Activated gamma-delta T cell (primary cell): Measurements from ENCODE around the gene CFAP54.

Experiments
- DNase-seq: peaks from one replicate; lab custom pipeline; 2025; lab: John Stamatoyannopoulos, UW

CFAP54 gene

DNA sequence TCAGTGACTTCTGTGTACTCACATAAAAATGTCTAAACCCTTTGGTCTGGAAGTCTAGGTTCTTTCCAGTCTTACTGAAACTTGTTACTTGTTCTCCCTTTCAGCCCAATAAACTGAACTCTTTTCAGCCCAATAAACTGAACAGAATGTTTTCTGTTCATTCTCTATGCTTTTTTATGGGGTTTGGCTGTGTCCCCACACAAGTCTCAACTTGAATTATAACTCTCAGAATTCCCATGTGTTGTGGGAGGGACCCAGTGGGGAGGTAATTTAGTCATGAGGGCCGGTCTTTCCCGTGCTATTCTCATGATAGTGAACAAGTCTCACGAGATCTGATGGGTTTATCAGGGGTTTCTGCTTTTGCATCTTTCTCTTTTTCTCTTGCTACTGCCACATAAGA is 402.7 kb downstream of the CFAP54 start:
- DNase-seq, result no peak

GRCh38 chr12:96897421-96897820 is 408.0 kb downstream of the CFAP54 start:
- DNase-seq, result no peak

- DNase-seq, result no peak
These were observed 411.8 kb downstream of the CFAP54 start for GRCh38 chr12:96901175-96901574.

- no peak for DNase-seq
These were observed 412.7 kb downstream of the CFAP54 start for GRCh38 chr12:96902076-96902475.

GRCh38 chr12:96906498-96906848 is 417.1 kb downstream of the CFAP54 start:
- no peak for DNase-seq

GRCh38 chr12:96906849-96907670 is 417.7 kb downstream of the CFAP54 start, which contains the start of gene NEDD1:
Gene NEDD1, plus strand, starts transcription at chr12:96907257. Its CDS starts 2,503 bp downstream, at chr12:96909760.
- peak; percentile 78 for DNase-seq

DNA sequence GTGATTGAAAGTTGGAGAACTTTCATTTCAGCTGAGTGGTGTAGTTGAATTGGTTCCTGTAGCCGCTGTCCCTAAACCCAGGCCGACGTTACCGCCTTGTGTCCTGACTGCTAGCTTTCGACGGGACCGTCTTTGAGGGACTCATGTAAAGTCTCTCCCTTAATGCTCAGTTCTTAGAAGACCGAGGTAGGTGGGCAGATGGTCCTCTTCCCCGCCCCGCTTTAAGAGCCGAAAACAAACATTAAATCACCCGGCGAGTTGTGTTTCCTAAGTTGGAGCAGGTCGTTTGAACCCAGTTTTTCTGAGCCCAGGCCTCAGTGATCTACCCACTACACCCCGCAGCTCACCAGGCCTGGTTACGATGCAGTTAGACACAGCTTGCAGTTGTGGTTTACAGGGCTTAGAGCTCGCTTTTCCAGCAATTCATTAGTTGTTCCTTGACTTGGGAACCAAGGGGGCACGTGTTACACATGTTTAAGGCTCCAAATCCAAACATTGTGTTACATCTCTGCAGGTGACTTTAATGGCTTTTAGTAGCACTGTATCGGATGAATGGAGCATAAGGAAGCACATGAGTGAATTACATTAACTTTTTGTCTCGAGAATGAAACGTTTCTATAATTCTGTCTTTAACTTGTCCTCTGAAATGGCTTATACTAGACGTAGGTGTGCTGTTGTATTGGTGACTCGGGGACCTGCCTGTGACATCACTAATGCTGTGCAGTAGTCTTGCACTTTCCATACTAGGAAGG is 418.5 kb downstream of the CFAP54 start:
- DNase-seq, result no peak

- DNase-seq, result no peak
These were observed 419.0 kb downstream of the CFAP54 start for GRCh38 chr12:96908423-96908675.

DNA sequence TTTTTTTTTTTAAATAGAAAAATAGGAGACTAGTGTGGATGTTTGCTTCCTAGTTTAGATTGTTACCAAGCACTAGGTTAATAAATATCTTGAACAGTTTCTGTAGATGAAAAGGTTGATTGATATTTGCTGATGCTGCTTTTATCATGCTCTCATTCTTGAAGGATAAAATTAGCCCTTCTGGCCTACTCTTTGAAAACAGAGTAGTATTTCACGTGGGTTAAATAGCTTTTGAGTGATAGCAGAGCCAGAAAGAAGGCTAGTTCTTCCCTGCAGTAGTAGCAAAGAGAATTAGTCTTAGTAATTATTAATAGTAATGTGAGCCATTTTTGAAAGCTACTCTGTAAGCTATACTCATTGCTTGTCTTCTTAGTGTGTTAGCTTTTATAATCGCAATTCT is 422.9 kb downstream of the CFAP54 start:
- DNase-seq, result no peak

GRCh38 chr12:96912943-96913342 is 423.6 kb downstream of the CFAP54 start:
- DNase-seq, result no peak

DNA sequence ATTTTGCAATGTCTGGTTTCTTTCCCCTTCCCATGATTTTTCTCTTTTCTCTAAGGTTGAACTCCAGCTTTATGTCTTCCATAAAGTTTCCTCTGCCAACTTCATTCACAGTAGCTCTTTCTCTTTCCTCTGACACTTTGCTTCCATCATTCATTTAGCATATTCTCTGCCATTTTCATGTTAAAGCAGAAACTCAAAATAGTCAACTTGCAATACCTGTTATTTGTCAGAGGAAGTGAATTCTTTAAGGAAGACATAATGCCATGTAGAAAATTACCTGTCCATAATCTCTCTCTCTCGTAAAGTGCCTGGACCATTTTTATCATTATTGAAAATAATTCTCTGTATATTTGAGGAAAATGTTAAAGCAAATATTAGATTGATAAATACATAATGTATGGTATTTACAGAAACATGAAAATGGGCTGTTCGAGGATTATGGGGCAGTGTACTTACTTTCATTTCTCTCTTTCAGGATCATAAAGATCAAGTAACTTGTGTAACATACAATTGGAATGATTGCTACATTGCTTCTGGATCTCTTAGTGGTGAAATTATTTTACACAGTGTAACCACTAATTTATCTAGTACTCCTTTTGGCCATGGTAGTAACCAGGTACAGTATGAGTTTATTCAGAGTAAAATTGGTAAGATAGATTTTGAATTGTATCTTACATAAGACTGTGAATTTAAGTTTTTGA is 430.3 kb downstream of the CFAP54 start:
- DNase-seq, result no peak
